ENCODE data around the gene ZEB2. TPM values are rescaled to one million over a fixed set of nuclear protein-coding genes. Genes with fewer than 3 reads are reported as not detected.

The ZEB2 gene
- total RNA-seq, 1 donor from 2014 or later = 106 TPM

- Histone ChIP-seq H3K27me3 (no peaks in the 10 kb centered on the region), H3K4me2 (no peak overlapping the region), H3K79me2 (ENCODE audit: low read depth) (no peaks in the 10 kb centered on the region), H4K20me1 (ENCODE audit: low read depth) (no peaks in the 10 kb centered on the region), H3K9ac (no peak overlapping the region), H3F3A (ENCODE audit: low read depth) (no peaks in the 10 kb centered on the region), H3K9me3 (ENCODE audit: low read depth) (no peaks in the 10 kb centered on the region), H3K4me1 (peaks cover 20% of the 10 kb centered on the region), H3K36me3 (no peaks in the 10 kb centered on the region), H3K27ac (no peak overlapping the region), H2AFZ (replicated peaks) (no peak overlapping the region), H3K4me3 (no peak overlapping the region)
- TF ChIP-seq EZH2 (IDR thresholded peaks at IDR 0.05) (no peak), EZH2phosphoT487 (IDR thresholded peaks at IDR 0.05) (no peak), CTCF (IDR thresholded peaks at IDR 0.05) (no peak)
- Mint-ChIP-seq H3K27ac (no peak overlapping the region), H3K4me3 (no peak overlapping the region), H3K4me1 (peaks cover 26% of the 10 kb centered on the region), H3K9me3 (peaks cover 2% of the 10 kb centered on the region), H3K27me3 (ENCODE audit: insufficient read depth, low read depth) (peaks cover 3% of the 10 kb centered on the region), H3K36me3 (no peaks in the 10 kb centered on the region)
- DNase-seq (ENCODE audit: low spot score) = no peak
These were observed 31.0 kb upstream of the ZEB2 start for GRCh38 chr2:144550911-144551310.

- H3K4me2 ChIP-seq = no peak overlapping the region
- peaks cover 3% of the 10 kb centered on the region for H3K27me3 Mint-ChIP-seq (ENCODE audit: insufficient read depth, low read depth)
- no peaks in the 10 kb centered on the region for H3K79me2 ChIP-seq (ENCODE audit: low read depth)
- no peak overlapping the region for H3K4me3 ChIP-seq
- H3K9me3 Mint-ChIP-seq = peaks cover 2% of the 10 kb centered on the region
- TF ChIP-seq EZH2phosphoT487 (IDR thresholded peaks at IDR 0.05) (no peak), EZH2 (IDR thresholded peaks at IDR 0.05) (no peak), CTCF (IDR thresholded peaks at IDR 0.05) (no peak)
- no peaks in the 10 kb centered on the region for H3K9me3 ChIP-seq (ENCODE audit: low read depth)
- H3K4me1 ChIP-seq = peaks cover 13% of the 10 kb centered on the region
- no peak overlapping the region for H3K4me3 Mint-ChIP-seq
- peaks cover 30% of the 10 kb centered on the region for H3K4me1 Mint-ChIP-seq
- H3K27me3 ChIP-seq = no peaks in the 10 kb centered on the region
- no peak overlapping the region for H3K27ac ChIP-seq
- H4K20me1 ChIP-seq (ENCODE audit: low read depth) = no peaks in the 10 kb centered on the region
- no peak overlapping the region for H2AFZ ChIP-seq (replicated peaks)
- no peak overlapping the region for H3K27ac Mint-ChIP-seq
- no peak for DNase-seq (ENCODE audit: low spot score)
- no peaks in the 10 kb centered on the region for H3F3A ChIP-seq (ENCODE audit: low read depth)
- H3K36me3 Mint-ChIP-seq = no peaks in the 10 kb centered on the region
- H3K36me3 ChIP-seq = no peaks in the 10 kb centered on the region
- H3K9ac ChIP-seq = no peak overlapping the region
These were observed 30.2 kb upstream of the ZEB2 start for GRCh38 chr2:144550084-144550483.

GRCh38 chr2:144548532-144549191 lies 28.7 kb upstream of the ZEB2 start:
- Mint-ChIP-seq H3K27ac (no peak overlapping the region), H3K4me3 (no peak overlapping the region), H3K9me3 (peaks cover 5% of the 10 kb centered on the region), H3K36me3 (no peaks in the 10 kb centered on the region), H3K27me3 (ENCODE audit: insufficient read depth, low read depth) (peaks cover 3% of the 10 kb centered on the region), H3K4me1 (peaks cover 25% of the 10 kb centered on the region)
- TF ChIP-seq EZH2 (IDR thresholded peaks at IDR 0.05) = no peak
- TF ChIP-seq EZH2phosphoT487 (IDR thresholded peaks at IDR 0.05) = no peak
- TF ChIP-seq CTCF (IDR thresholded peaks at IDR 0.05) = no peak
- no peak for DNase-seq (ENCODE audit: low spot score)
- Histone ChIP-seq H3K4me2 (no peak overlapping the region), H3K27me3 (no peaks in the 10 kb centered on the region), H3K9ac (no peak overlapping the region), H3K4me1 (peaks cover 13% of the 10 kb centered on the region), H3K27ac (no peak overlapping the region), H3K9me3 (ENCODE audit: low read depth) (no peaks in the 10 kb centered on the region), H2AFZ (replicated peaks) (no peak overlapping the region), H4K20me1 (ENCODE audit: low read depth) (no peaks in the 10 kb centered on the region), H3K4me3 (no peak overlapping the region), H3K36me3 (no peaks in the 10 kb centered on the region), H3K79me2 (ENCODE audit: low read depth) (no peaks in the 10 kb centered on the region), H3F3A (ENCODE audit: low read depth) (no peaks in the 10 kb centered on the region)
